ENCODE results near the gene CACNA1H.
"Not testable (repeated sequence)": the region's sequence is repeated elsewhere in the genome, so short reads cannot be mapped to it uniquely, and the experiment has no call there.

DNA sequence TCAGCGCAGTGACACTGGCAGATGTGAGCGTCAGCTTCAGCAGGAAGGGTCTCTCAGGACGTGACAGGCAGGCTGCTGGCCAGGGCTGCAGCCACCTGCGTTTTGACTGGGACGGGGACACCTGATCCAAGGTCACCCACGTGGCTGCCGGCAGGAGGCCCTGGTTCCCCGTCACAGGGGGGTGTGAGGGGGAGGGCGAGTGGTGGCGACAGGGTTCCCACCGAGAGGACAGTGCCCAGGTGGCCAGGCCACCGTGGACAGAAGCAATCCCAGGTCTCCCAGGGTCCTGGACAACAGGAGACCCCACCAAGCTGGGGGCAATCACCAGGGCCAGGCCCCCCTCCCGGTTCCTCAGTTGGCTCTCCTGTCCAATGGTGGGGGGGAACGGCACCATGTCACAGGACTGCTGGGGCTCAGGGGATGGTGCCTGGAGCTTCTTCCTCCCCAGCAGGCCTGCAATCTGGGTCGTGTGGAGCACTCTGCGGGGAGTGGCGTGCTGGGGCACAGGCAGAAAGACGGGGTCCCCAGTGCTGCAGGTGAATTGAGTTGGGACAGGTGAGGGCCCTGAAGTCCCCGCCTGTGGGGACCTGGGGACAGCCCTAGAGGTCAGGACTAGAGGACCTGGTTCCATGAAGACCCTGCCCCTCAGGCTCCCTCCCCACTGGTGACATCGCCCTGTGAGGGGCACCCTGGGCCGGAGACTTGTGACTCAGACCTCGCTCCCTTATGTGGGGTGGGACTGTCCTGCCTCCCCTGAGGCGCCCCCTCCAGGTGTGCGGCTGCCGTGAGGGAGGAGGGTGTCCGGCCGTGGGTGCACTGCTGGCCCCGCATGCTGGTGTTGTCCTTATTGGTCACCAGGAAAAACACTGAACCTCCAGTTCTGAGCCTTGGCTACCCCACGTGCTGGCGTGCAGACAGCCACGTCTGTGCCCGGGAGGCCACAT lies 91.3 kb downstream of the CACNA1H start:
- TF ChIP-seq, protein P1, sequence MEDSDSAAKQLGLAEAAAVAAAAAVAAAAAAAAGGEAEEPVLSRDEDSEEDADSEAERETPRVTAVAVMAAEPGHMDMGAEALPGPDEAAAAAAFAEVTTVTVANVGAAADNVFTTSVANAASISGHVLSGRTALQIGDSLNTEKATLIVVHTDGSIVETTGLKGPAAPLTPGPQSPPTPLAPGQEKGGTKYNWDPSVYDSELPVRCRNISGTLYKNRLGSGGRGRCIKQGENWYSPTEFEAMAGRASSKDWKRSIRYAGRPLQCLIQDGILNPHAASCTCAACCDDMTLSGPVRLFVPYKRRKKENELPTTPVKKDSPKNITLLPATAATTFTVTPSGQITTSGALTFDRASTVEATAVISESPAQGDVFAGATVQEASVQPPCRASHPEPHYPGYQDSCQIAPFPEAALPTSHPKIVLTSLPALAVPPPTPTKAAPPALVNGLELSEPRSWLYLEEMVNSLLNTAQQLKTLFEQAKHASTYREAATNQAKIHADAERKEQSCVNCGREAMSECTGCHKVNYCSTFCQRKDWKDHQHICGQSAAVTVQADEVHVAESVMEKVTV (CRISPR knock-in tag; IDR thresholded peaks at IDR 0.05), result not testable (repeated sequence)
- TF ChIP-seq MAFG (tag; conservative IDR thresholded peaks at IDR 0.05); CTCF (IDR thresholded peaks at IDR 0.05 in 2 of 3, conservative IDR thresholded peaks at IDR 0.05 in 1 of 3; ENCODE audit: insufficient read depth in 2 of 3, low read depth in 1 of 3, low read length in 3 of 3); ZFP30 (CRISPR knock-in tag; IDR thresholded peaks at IDR 0.05; ENCODE audit: borderline replicate concordance); POLR2A (conservative IDR thresholded peaks at IDR 0.05); ZNF444 (CRISPR knock-in tag; IDR thresholded peaks at IDR 0.05); MIER1 (IDR thresholded peaks at IDR 0.05; ENCODE audit: low read depth); EZH2 (IDR thresholded peaks at IDR 0.05; ENCODE audit: borderline replicate concordance, low read depth, low read length); EP300 (IDR thresholded peaks at IDR 0.05; ENCODE audit: low read length): not testable (repeated sequence)

Data from K562 (cell line).